ENCODE results near the gene NDUFA6. TPM values are rescaled to one million over a fixed set of nuclear protein-coding genes. Genes with fewer than 3 reads are reported as not detected.

The NDUFA6 gene
- total RNA-seq, 1 experiment from 2014 or later, result 80.5 TPM

DNA sequence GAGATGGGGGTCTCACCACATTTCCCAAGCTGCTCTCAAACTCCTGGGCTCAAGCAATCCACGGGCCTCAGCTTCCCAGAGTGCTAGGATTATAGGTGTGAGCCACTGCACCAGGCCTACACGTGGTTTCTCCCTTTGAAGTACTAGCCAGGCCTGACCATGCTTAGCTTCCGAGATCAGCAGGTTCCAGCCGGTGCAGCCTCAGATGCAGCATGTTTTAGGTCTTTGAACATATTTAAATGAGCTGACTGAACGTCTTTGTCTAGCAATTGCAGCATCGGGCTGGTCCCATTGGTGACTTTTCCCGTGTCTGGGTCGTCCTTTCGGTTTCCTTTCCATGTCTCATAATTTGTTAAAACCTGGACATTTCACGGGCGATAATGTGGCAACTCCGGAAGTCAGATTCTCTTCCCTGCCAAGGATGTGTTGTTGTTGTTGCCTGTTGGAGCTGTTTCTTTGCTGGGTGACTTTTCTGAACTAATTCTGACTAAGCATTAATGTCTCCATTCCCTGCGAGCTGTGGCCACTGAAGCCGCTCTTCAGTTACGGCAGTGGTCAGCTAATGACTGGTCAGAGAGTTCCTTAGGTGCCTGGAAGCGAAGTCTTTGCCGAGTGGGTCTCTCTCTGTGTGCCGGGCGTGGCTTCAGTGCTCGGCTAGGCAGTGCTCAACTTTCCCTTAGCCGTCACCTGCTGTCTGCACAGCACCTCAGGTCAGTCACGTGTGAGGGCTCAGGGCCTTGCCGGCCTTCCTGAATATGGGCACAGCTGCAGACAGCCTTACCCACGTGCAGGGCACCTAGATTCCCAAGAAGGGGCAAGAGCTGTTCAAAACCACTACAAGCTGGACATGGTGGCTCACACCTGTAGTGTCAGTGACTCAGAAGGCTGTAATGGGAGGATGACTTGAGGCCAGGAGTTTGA lies 43.8 kb upstream of the NDUFA6 start:
- ChIA-PET POLR2A (no interaction called here), RAD21 (ENCODE audit: low non-redundant PET in 1 of 2, low total read pairs in 2 of 2, uncharacterized antibody in 2 of 2, unreplicated experiment in 2 of 2) (no interaction called here), CTCF (interaction anchor here (1.2 kb wide), 1 partner anchor 310 kb away, joined by 3 read pairs; no protein-coding TSS in a partner anchor)
- TF ChIP-seq EGR1 (IDR thresholded peaks at IDR 0.05; ENCODE audit: low read depth), result no peak
- TF ChIP-seq, protein P1, sequence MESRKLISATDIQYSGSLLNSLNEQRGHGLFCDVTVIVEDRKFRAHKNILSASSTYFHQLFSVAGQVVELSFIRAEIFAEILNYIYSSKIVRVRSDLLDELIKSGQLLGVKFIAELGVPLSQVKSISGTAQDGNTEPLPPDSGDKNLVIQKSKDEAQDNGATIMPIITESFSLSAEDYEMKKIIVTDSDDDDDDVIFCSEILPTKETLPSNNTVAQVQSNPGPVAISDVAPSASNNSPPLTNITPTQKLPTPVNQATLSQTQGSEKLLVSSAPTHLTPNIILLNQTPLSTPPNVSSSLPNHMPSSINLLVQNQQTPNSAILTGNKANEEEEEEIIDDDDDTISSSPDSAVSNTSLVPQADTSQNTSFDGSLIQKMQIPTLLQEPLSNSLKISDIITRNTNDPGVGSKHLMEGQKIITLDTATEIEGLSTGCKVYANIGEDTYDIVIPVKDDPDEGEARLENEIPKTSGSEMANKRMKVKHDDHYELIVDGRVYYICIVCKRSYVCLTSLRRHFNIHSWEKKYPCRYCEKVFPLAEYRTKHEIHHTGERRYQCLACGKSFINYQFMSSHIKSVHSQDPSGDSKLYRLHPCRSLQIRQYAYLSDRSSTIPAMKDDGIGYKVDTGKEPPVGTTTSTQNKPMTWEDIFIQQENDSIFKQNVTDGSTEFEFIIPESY (IDR thresholded peaks at IDR 0.05; ENCODE audit: extremely low read depth, insufficient replicate concordance, low read length), result no peak
- TF ChIP-seq RAD21 (IDR thresholded peaks at IDR 0.05; ENCODE audit: low read depth), result no peak
- TF ChIP-seq JUND (IDR thresholded peaks at IDR 0.05), result no peak
- no peak for TF ChIP-seq CBX3 (IDR thresholded peaks at IDR 0.05; ENCODE audit: low read depth)
- TF ChIP-seq ELF1 (IDR thresholded peaks at IDR 0.05; ENCODE audit: borderline replicate concordance, low read depth), result no peak
- TF ChIP-seq TCF7L2 (IDR thresholded peaks at IDR 0.05; ENCODE audit: borderline replicate concordance, extremely low read depth, insufficient read depth, insufficient read length), result no peak
- no peak for TF ChIP-seq POLR2A (IDR thresholded peaks at IDR 0.05; ENCODE audit: borderline replicate concordance, extremely low read depth, insufficient read depth, insufficient read length)
- no peak for TF ChIP-seq ZFX (IDR thresholded peaks at IDR 0.05)
- no peak for TF ChIP-seq EZH2 (IDR thresholded peaks at IDR 0.05)
- TF ChIP-seq, protein P2, sequence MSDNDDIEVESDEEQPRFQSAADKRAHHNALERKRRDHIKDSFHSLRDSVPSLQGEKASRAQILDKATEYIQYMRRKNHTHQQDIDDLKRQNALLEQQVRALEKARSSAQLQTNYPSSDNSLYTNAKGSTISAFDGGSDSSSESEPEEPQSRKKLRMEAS (IDR thresholded peaks at IDR 0.05), result no peak
- TF ChIP-seq EZH2phosphoT487 (IDR thresholded peaks at IDR 0.05; ENCODE audit: borderline replicate concordance), result no peak
- no peak for TF ChIP-seq FOSL1 (IDR thresholded peaks at IDR 0.05; ENCODE audit: low read depth)
- TF ChIP-seq POLR2AphosphoS5 (IDR thresholded peaks at IDR 0.05; ENCODE audit: low read depth, low read length), result no peak
- TF ChIP-seq, protein P3, sequence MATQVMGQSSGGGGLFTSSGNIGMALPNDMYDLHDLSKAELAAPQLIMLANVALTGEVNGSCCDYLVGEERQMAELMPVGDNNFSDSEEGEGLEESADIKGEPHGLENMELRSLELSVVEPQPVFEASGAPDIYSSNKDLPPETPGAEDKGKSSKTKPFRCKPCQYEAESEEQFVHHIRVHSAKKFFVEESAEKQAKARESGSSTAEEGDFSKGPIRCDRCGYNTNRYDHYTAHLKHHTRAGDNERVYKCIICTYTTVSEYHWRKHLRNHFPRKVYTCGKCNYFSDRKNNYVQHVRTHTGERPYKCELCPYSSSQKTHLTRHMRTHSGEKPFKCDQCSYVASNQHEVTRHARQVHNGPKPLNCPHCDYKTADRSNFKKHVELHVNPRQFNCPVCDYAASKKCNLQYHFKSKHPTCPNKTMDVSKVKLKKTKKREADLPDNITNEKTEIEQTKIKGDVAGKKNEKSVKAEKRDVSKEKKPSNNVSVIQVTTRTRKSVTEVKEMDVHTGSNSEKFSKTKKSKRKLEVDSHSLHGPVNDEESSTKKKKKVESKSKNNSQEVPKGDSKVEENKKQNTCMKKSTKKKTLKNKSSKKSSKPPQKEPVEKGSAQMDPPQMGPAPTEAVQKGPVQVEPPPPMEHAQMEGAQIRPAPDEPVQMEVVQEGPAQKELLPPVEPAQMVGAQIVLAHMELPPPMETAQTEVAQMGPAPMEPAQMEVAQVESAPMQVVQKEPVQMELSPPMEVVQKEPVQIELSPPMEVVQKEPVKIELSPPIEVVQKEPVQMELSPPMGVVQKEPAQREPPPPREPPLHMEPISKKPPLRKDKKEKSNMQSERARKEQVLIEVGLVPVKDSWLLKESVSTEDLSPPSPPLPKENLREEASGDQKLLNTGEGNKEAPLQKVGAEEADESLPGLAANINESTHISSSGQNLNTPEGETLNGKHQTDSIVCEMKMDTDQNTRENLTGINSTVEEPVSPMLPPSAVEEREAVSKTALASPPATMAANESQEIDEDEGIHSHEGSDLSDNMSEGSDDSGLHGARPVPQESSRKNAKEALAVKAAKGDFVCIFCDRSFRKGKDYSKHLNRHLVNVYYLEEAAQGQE (IDR thresholded peaks at IDR 0.05; ENCODE audit: low read depth), result no peak
- no peak for TF ChIP-seq SIN3A (IDR thresholded peaks at IDR 0.05; ENCODE audit: low read depth)
- no peak for TF ChIP-seq SRF (IDR thresholded peaks at IDR 0.05; ENCODE audit: low read depth)
- no peak for DNase-seq (ENCODE audit: low read depth, low spot score)
- no peaks in the 10 kb centered on the region for H3K36me3 ChIP-seq (ENCODE audit: control insufficient read depth in 1 of 2, insufficient read depth in 2 of 2, low read length in 2 of 2)
- no TSS peak for BruUV-seq (replicated peaks)
- H3K4me1 ChIP-seq (ENCODE audit: control insufficient read depth in 1 of 2, insufficient read depth in 2 of 2, low read length in 2 of 2), result peaks cover 0 to 2% of the 10 kb centered on the region in 2 experiments; a peak in 1 of 4 replicates
- no peaks in the 10 kb centered on the region for H3K9me2 ChIP-seq (ENCODE audit: insufficient read depth)
- no peak overlapping the region for H3K27ac ChIP-seq (ENCODE audit: low read depth, low read length)
- H2AFZ ChIP-seq (ENCODE audit: low read depth, low read length, poor library complexity, severe bottlenecking), result no peak overlapping the region
- no peaks in the 10 kb centered on the region for H4K20me1 ChIP-seq (ENCODE audit: insufficient read depth)
- H3K27me3 ChIP-seq (ENCODE audit: insufficient read depth, low read length), result no peaks in the 10 kb centered on the region
- no peak overlapping the region for H3K4me3 ChIP-seq (replicated peaks in 1 of 2; ENCODE audit: low read depth in 1 of 2, low read length in 2 of 2)
- intact Hi-C loops (cut with micrococcal nuclease), result no loop called here
- H3K79me2 ChIP-seq (ENCODE audit: insufficient read depth, low read length), result no peaks in the 10 kb centered on the region
- H3K9me3 ChIP-seq (ENCODE audit: control insufficient read depth in 1 of 2, insufficient read depth in 1 of 2, low read depth in 1 of 2, low read length in 2 of 2), result no peaks in the 10 kb centered on the region
- no peak overlapping the region for H3K9ac ChIP-seq (ENCODE audit: low read length)
- no peak overlapping the region for H3K4me2 ChIP-seq (ENCODE audit: low read length)
- no peak for ATAC-seq
